Lung (tissue), 12 donors: Measurements from ENCODE around the gene NDUFAF3. TPM values are rescaled to one million over a fixed set of nuclear protein-coding genes. Genes with fewer than 3 reads are reported as not detected.

Source experiments
- ATAC-seq: fragments of 200-7000 bp; cut with Tn5 transposase; one replicate; pipeline ENCODE4 v1.9.1; 2020; ENCODE audit warnings: moderate number of reproducible peaks; ENCODE audit not compliant: insufficient read depth, low FRiP score
- DNase-seq, 3 donors: peaks; one replicate each; pipeline ENCODE4 v3.0.0-alpha.2; 2013 to 2017
- H3K27ac ChIP-seq, 2 donors: one replicate each; pipeline ENCODE4 v1.5.1; 2013; ENCODE audit warnings: mild to moderate bottlenecking in 2 of 2, moderate library complexity in 2 of 2, control low read depth in 1 of 2, inconsistent platforms in 1 of 2, low read depth in 1 of 2, low read length in 1 of 2
- H3K27me3 ChIP-seq, 3 donors: one replicate each; pipeline ENCODE4 v1.5.1; 2013; ENCODE audit warnings: low read length in 2 of 3; ENCODE audit not compliant: control insufficient read depth in 3 of 3, insufficient read depth in 3 of 3
- H3K36me3 ChIP-seq, 4 donors: one replicate each; pipeline ENCODE4 v1.5.1; 2013; ENCODE audit warnings: low read length in 4 of 4, mild to moderate bottlenecking in 1 of 4, moderate library complexity in 1 of 4; ENCODE audit not compliant: control insufficient read depth in 4 of 4, insufficient read depth in 4 of 4
- H3K4me1 ChIP-seq, 5 donors: one replicate each; pipeline ENCODE4 v1.5.1; 2013; ENCODE audit warnings: low read length in 5 of 5, mild to moderate bottlenecking in 2 of 5, moderate library complexity in 1 of 5; ENCODE audit not compliant: control insufficient read depth in 5 of 5, insufficient read depth in 5 of 5
- H3K4me3 ChIP-seq: one replicate; pipeline ENCODE4 v1.5.1; 2013; ENCODE audit warnings: mild to moderate bottlenecking, control low read depth, moderate library complexity
- H3K9ac ChIP-seq, 2 donors: one replicate each; pipeline ENCODE4 v1.5.1; 2013; ENCODE audit warnings: low read length in 2 of 2, control low read depth in 1 of 2; ENCODE audit not compliant: insufficient read depth in 1 of 2
- H3K9me3 ChIP-seq, 4 donors: one replicate each; pipeline ENCODE4 v1.5.1; 2013; ENCODE audit warnings: low read length in 3 of 4, mild to moderate bottlenecking in 1 of 4, moderate library complexity in 1 of 4; ENCODE audit not compliant: control insufficient read depth in 4 of 4, insufficient read depth in 3 of 4
- CTCF ChIP-seq: IDR thresholded peaks from 2 replicates; pipeline ENCODE4 v1.5.1; 2012; ENCODE audit warnings: mild to moderate bottlenecking; ENCODE audit errors: control extremely low read depth, extremely low read depth
- WGBS, 2 donors: extraction: QIAGEN DNeasy Blood & Tissue Kit; methylation state at CpG; one replicate each; pipeline ENCODE4 v1.1.7; 2013; 5-methylcytosine and 5-hydroxymethylcytosine counted together
- polyA plus RNA-seq, 2 donors: library from polyadenylated mRNA; stranded (reverse); fragments of 200-250 nt; gene quantifications; one replicate each; pipeline ENCODE4 v1.2.1, GENCODE V29; 2013
- total RNA-seq, 2 donors: library from RNA; depleted of rRNA in 1 of 2; stranded (reverse); fragments of >200 nt in 1 of 2; gene quantifications; one replicate each; pipeline ENCODE4 v1.2.1, GENCODE V29; 2014 to 2021
- donor health status: control.
- donor health status: control.
- donor health status: Bipolar disorder and iron deficiency.
- donor health status: healthy.
- donor health status: DM: yes; HTN: yes; CAD: no.

Gene NDUFAF3
- total and polyA plus RNA-seq, 4 donors = 49.9 to 143 (median 110) TPM

- peaks cover 7 to 37% (median 15%) of the 10 kb centered on the region in 5 donors for H3K4me1 ChIP-seq
- no peak overlapping the region for H3K27ac ChIP-seq
- WGBS, 2 donors = 89 to 90% methylated on average over 5 of the region's 5 CpGs
- DNase-seq = no peak
- no peak overlapping the region for H3K4me3 ChIP-seq
- H3K9ac ChIP-seq = no peak overlapping the region
- H3K36me3 ChIP-seq = peaks cover 7 to 39% (median 32%) of the 10 kb centered on the region in 4 donors
- H3K27me3 ChIP-seq = no peaks in the 10 kb centered on the region
- TF ChIP-seq CTCF = no peak
- ATAC-seq = no peak
- no peaks in the 10 kb centered on the region for H3K9me3 ChIP-seq
Observed at GRCh38 chr3:49024449-49024848, 2.5 kb downstream of the NDUFAF3 start.

GRCh38 chr3:49025005-49025792 lies 3.3 kb downstream of the NDUFAF3 start:
- Histone ChIP-seq H3K27me3 (no peaks in the 10 kb centered on the region), H3K36me3 (peaks cover 7 to 39% (median 32%) of the 10 kb centered on the region in 4 donors), H3K4me1 (peaks cover 7 to 33% (median 10%) of the 10 kb centered on the region in 5 donors), H3K4me3 (no peak overlapping the region), H3K9ac (no peak overlapping the region), H3K27ac (no peak overlapping the region), H3K9me3 (no peaks in the 10 kb centered on the region)
- ATAC-seq (no peak), DNase-seq (no peak)
- 81 to 84% methylated on average over 13 of the region's 13 CpGs for WGBS, 2 donors
- no peak for TF ChIP-seq CTCF

DNA sequence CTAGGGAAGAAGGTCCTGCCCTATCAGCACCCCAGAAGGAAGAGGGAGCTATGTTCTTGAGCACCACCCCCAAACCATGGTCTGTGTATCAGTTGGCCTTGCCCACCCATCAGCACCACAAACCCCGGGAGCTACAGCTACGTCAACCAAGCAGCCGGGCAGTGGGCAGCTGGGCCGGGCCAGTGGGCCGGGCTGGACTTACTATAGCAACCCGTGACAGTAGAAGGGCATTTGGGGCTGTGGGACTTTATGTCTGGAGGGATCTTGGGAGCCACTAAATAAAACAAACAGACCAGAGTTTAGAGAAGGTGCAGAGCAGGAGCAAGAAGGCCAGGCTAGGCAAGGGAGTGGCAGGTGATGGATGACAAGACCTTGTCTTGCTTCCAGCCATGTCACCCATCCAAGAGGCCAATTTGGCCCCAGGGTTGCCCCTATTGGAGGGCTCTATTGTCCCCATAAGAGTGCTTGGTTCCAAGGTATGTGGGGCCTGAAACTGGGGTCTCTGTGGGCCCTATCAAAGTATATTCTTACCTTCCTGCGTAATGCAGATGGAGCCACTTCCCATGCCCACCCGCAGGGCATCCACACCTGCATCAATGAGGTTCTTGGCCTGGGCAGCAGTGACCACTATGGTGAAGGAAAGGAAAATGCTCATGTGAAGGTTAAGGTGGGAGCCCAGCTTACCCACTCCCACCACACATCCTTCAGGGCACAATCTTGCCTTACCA lies 4.0 kb downstream of the NDUFAF3 start:
- Histone ChIP-seq H3K27me3 (no peaks in the 10 kb centered on the region), H3K9me3 (no peaks in the 10 kb centered on the region), H3K27ac (no peak overlapping the region), H3K36me3 (peaks cover 7 to 44% (median 34%) of the 10 kb centered on the region in 4 donors), H3K9ac (no peak overlapping the region), H3K4me3 (no peak overlapping the region), H3K4me1 (peaks cover 5 to 28% (median 7%) of the 10 kb centered on the region in 5 donors)
- WGBS, 2 donors = 92 to 93% methylated on average over 8 of the region's 8 CpGs
- TF ChIP-seq CTCF = no peak
- no peak for ATAC-seq
- DNase-seq = no peak
